ENCODE measurements around the gene FN1. TPM values are rescaled to one million over a fixed set of nuclear protein-coding genes. Genes with fewer than 3 reads are reported as not detected.

Gene FN1
- total RNA-seq, 1 donor from 2014 or later, result 217 TPM

DNA sequence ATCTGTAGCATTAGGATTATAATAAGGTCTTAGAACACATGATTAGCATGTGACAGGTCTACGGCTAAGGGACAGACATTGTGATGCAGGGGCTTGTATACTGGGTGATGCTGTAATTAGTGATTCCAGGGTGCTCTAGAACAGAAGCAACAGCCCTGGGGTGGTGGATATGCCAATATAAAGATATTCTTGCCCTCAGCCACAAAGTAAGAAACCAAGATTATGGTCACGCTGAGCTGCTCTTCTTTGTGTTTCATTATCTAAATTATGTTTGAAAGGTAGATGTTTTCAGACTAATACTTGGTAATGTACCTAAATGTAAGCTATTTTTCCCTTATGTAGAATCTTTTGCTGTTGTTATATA lies 45.3 kb downstream of the FN1 start:
- no peak for DNase-seq (ENCODE audit: low spot score)

DNA sequence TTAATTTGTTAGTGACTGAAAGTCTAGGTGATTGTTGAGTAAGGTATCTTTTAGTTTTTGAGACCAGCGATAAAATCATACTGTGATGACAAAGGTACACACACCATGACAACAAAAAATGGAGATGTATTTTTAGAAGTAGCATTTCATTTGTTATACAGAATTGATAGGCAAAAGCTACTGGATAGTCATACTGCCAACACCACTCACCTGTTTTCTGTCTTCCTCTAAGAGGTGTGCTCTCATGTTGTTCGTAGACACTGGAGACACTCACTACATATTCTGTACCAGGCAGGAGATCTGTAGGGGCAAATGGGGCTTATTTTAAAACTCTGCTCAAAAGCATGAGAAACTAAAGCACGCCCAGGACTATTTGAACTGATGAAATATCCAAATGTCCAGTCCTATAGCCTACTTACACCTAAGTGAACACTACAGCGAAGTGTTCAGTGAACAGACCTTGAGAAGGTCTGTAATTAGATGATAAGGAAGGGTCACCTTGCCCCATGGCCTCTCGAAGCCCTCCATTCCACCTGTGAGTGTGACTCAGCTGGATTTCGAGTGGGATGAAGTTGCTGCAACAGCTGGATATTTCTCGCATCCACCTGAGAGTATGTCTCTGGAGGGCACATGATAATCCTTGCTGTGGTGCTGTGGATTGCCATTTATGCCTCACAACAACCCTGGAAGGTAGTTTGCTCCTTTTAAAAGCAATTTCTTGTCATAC lies 47.7 kb downstream of the FN1 start:
- no peak for DNase-seq (ENCODE audit: low spot score)

- no peak for DNase-seq (ENCODE audit: low spot score)
These were observed 49.3 kb downstream of the FN1 start for GRCh38 chr2:215386566-215386965.

- DNase-seq (ENCODE audit: low spot score), result no peak
These were observed 51.2 kb downstream of the FN1 start for GRCh38 chr2:215384710-215385109.

- no peak for DNase-seq (ENCODE audit: low spot score)
These were observed 52.1 kb downstream of the FN1 start for GRCh38 chr2:215383652-215384279.

DNA sequence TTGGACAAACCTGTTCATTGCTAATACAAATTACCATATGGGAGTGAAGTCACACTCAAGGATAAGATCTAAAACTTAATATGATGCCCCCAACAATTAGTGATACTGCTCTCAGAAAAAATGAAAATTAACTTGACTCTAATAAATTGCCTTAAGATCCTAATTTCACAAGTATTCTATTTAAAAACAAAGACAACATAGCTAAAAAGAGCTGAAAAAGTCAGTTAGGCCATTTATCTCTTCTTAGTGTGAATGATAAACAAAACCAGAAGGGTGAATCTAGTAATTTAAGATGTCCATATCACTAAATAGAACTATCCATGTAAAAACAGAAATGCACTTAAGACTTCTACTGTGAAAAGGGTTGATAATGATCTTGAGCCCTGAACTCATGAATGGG lies 53.4 kb downstream of the FN1 start:
- DNase-seq (ENCODE audit: low spot score), result no peak

GRCh38 chr2:215382011-215382410 lies 53.9 kb downstream of the FN1 start:
- no peak for DNase-seq (ENCODE audit: low spot score)

DNA sequence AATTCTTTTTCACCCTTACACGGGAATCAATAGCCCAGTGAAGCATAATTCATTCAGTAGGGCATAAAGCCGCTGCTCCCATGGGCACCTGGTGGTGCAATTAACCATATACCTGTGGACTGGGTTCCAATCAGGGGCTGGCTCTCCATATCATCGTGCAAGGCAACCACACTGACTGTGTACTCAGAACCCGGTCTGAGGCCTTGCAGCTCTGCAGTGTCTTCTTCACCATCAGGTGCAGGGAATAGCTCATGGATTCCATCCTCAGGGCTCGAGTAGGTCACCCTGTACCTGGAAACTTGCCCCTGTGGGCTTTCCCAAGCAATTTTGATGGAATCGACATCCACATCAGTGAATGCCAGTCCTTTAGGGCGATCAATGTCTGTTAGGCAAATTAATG lies 55.2 kb downstream of the FN1 start:
- DNase-seq (ENCODE audit: low spot score), result no peak

GRCh38 chr2:215379948-215380347 lies 55.9 kb downstream of the FN1 start:
- no peak for DNase-seq (ENCODE audit: low spot score)

DNA sequence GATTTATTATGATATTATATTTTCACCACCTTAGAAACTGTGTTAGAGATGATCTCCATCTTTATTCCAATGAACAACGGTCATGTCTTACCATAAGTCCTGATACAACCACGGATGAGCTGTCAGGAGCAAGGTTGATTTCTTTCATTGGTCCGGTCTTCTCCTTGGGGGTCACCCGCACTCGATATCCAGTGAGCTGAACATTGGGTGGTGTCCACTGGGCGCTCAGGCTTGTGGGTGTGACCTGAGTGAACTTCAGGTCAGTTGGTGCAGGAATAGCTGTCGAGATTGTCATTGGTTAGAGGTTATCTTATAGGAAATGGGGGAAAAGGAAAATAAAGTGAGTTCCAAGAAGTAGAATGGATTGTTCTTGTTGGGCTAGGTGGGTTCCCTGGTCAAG lies 56.8 kb downstream of the FN1 start:
- DNase-seq (ENCODE audit: low spot score), result no peak

- no peak for DNase-seq (ENCODE audit: low spot score)
These were observed 57.8 kb downstream of the FN1 start for GRCh38 chr2:215378045-215378444.

GRCh38 chr2:215377283-215377682 lies 58.6 kb downstream of the FN1 start:
- no peak for DNase-seq (ENCODE audit: low spot score)

GRCh38 chr2:215376103-215376780 lies 59.6 kb downstream of the FN1 start:
- no peak for DNase-seq (ENCODE audit: low spot score)

DNA sequence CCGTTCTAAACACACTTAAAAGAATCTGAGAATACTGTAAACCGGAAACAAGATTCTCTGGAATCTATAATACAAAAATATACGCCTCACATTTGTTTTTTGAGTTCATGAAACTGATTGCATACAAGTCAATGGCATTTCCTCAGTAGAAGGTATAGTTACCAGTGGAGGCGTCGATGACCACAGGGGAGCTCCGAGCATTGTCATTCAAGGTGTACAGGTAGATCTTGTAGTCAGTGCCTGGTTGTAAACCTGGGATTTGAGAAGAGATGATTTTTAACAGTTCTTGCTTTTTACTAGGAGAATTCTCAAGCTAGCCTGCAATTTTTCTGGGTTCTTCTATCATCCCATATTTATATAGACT lies 60.4 kb downstream of the FN1 start:
- DNase-seq (ENCODE audit: low spot score), result no peak

- DNase-seq (ENCODE audit: low spot score), result no peak
These were observed 61.0 kb downstream of the FN1 start for GRCh38 chr2:215374642-215375466.

DNA sequence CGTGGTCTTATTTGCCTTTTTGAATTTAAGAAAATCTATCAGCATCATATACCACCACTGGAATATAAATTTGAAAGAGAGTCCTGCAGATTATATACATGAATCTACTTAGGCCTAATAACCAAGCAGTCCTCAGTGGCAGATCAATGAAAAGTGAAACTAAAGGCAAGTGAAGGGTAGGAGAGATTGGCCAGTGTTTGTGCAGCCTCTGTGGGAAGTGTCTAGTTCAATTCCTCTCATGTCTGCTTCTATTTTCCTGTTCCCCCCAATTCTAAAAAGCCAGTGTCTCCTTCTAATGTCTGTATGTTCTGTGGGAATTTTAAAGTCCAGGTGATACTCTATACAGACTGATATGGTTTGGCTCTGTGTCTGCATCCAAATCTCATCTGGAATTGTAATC lies 61.9 kb downstream of the FN1 start:
- DNase-seq (ENCODE audit: low spot score), result no peak

GRCh38 chr2:215372968-215373649 lies 62.8 kb downstream of the FN1 start:
- DNase-seq (ENCODE audit: low spot score), result no peak

GRCh38 chr2:215371915-215372897 lies 63.7 kb downstream of the FN1 start:
- no peak for DNase-seq (ENCODE audit: low spot score)

DNA sequence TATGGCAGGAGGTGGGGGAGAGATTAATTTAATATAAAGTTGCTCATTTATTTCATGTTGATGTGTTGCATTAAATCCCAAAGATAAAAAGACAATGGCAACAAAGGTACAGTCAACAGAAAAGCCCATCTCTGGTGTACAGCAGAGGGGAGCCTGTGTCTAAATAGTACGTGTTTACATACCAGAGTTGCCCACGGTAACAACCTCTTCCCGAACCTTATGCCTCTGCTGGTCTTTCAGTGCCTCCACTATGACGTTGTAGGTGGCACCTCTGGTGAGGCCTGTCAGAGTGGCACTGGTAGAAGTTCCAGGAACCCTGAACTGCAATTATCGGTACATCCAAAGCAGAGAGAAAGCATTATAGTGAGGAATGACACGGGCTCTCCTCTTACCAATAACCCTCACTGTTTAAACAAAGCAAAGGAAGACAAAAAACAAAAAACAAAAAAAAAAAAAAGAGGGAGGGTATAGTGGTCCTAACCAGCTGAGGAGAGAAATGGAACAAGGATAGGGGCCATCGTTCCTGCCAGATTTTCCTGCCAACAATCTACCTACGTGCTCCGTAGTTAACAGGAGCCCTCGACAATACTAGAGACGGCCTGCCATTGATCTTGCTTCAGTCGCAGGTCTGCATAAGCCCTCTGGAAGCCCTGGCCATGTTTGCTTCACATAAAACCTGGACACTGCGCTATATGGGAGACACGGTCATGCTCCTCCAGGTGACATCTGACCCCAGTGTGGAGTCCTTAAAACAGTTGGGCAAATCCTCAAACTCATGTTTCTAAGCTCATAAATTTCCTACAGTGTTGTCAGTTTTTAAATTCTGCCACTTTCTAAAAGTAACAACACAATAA lies 65.5 kb downstream of the FN1 start:
- DNase-seq (ENCODE audit: low spot score), result no peak
